Ishikawa (cell line): Measurements from ENCODE around the gene MIR17HG.
A peak's percentile ranks its signal among the peaks of the same experiment; 100 is the strongest.

Source experiments
- CEBPB ChIP-seq: IDR thresholded peaks from 2 replicates; pipeline ENCODE4 v1.6.1; 2012
- CREB1 ChIP-seq: IDR thresholded peaks from 2 replicates; pipeline ENCODE4 v1.6.1; 2012; ENCODE audit warnings: low read depth
- EGR1 ChIP-seq: IDR thresholded peaks from 2 replicates; pipeline ENCODE4 v1.6.1; 2012
- EP300 ChIP-seq: IDR thresholded peaks from 2 replicates; pipeline ENCODE4 v1.6.1; 2012; ENCODE audit warnings: borderline replicate concordance
- FOXM1 ChIP-seq: IDR thresholded peaks from 2 replicates; pipeline ENCODE4 v1.6.1; 2012; ENCODE audit warnings: low read depth, borderline replicate concordance
- MAX ChIP-seq: IDR thresholded peaks from 2 replicates; pipeline ENCODE4 v1.6.1; 2012
- NFIC ChIP-seq: IDR thresholded peaks from 2 replicates; pipeline ENCODE4 v1.6.1; 2012
- RAD21 ChIP-seq: IDR thresholded peaks from 2 replicates; pipeline ENCODE4 v1.6.1; 2012; ENCODE audit warnings: low read depth
- REST ChIP-seq: IDR thresholded peaks from 2 replicates; pipeline ENCODE4 v1.6.1; 2012; ENCODE audit warnings: low read depth, mild to moderate bottlenecking
- TAF1 ChIP-seq: IDR thresholded peaks from 2 replicates; pipeline ENCODE4 v1.6.1; 2012; ENCODE audit warnings: low read depth, mild to moderate bottlenecking
- TCF12 ChIP-seq: IDR thresholded peaks from 2 replicates; pipeline ENCODE4 v1.6.1; 2012; ENCODE audit warnings: low read depth
- TEAD4 ChIP-seq: IDR thresholded peaks from 2 replicates; pipeline ENCODE4 v1.6.1; 2012
- USF1 ChIP-seq: IDR thresholded peaks from 2 replicates; pipeline ENCODE4 v1.6.1; 2012
- YY1 ChIP-seq: IDR thresholded peaks from 2 replicates; pipeline ENCODE4 v1.6.1; 2012; ENCODE audit warnings: low read depth
- ZBTB7A ChIP-seq: IDR thresholded peaks from 2 replicates; pipeline ENCODE4 v1.6.1; 2012; ENCODE audit warnings: low read depth

Gene MIR17HG

DNA sequence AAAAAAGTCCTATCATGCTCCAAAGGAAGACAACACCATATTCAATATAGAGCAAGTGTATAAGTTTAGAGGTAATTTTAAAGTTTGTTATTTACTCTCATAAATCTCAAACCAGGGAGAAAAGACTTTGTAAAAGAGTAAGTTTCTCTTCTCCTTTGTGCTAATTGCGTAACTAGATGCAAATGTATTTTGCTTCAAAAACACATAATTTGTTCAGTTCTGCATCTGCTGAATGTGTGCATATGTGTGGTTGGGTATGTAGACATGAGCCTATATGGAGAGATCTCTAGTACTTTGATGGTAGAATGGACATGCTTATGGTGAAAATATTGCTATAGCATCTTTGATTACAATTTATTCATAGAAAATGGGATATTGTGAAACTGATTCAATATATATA, 17.8 kb upstream of the MIR17HG start:
- no peak for TF ChIP-seq EGR1
- TF ChIP-seq NFIC, result no peak
- no peak for TF ChIP-seq CREB1
- no peak for TF ChIP-seq USF1
- no peak for TF ChIP-seq RAD21
- TF ChIP-seq CEBPB, result no peak
- no peak for TF ChIP-seq TCF12
- no peak for TF ChIP-seq EP300
- TF ChIP-seq TAF1, result no peak
- TF ChIP-seq REST, result no peak

DNA sequence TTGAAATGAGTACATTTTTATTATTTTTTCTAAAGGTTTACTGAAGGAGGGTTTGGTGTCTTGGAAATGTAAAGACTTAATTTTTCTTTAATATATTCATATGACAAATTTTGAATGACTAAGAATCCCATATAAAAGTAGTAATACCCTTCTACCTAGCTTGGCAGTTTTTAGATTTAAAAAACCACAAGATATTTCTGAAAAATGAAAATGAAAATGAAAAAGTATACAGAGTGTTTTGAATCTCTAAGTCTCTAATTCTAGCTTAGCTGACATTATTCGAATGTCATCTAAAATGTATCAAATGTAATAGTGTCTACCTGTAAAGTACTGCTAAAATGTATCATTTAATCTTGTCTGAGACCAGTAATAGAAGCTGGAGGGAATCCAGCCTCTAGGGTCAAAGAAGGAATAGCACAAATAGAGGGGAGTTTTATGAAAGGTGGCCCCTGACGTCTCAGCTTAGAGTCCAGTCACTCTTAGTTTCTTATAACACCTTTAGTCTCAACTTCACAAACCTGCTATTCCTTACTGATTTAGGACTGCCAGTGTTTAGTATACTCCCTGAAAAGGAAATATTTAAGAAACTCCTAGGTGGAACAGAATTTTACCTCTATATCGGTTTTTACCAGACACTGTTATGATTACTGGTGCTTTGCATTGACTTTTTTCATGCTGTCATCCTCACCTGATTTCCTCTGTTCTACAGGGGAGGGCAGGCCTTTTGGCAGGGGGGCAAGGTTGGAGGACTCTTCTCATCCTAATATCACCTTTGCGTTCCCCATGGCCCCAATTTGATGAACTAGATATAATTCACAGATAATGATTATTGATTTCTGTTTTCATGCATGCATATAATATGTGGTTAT, 16.2 kb upstream of the MIR17HG start:
- TF ChIP-seq ZBTB7A (no peak), CREB1 (no peak), FOXM1 (no peak), TCF12 (no peak), EP300 (no peak), NFIC (no peak), CEBPB (no peak)

GRCh38 chr13:91346062-91346461, 1.4 kb upstream of the MIR17HG start:
- no peak for TF ChIP-seq MAX
- no peak for TF ChIP-seq FOXM1
- no peak for TF ChIP-seq REST
- TF ChIP-seq YY1, result no peak
- TF ChIP-seq TAF1, result no peak
- TF ChIP-seq ZBTB7A, result no peak
- TF ChIP-seq EP300, result no peak
- no peak for TF ChIP-seq CREB1
- TF ChIP-seq TCF12, result no peak
- no peak for TF ChIP-seq USF1
- no peak for TF ChIP-seq NFIC
- no peak for TF ChIP-seq TEAD4
- no peak for TF ChIP-seq EGR1
- TF ChIP-seq RAD21, result no peak
- TF ChIP-seq CEBPB, result no peak

GRCh38 chr13:91346850-91347201, 661 bp upstream of the MIR17HG start:
- 0 out of 2 replicates have a peak, but pooled peaks have one; percentile 14 for TF ChIP-seq TCF12
- TF ChIP-seq CEBPB, result no peak
- no peak for TF ChIP-seq TAF1
- TF ChIP-seq RAD21, result no peak
- TF ChIP-seq MAX, result peak; percentile 40; the same call in 1 of the 2 replicates
- TF ChIP-seq TEAD4, result no peak

DNA sequence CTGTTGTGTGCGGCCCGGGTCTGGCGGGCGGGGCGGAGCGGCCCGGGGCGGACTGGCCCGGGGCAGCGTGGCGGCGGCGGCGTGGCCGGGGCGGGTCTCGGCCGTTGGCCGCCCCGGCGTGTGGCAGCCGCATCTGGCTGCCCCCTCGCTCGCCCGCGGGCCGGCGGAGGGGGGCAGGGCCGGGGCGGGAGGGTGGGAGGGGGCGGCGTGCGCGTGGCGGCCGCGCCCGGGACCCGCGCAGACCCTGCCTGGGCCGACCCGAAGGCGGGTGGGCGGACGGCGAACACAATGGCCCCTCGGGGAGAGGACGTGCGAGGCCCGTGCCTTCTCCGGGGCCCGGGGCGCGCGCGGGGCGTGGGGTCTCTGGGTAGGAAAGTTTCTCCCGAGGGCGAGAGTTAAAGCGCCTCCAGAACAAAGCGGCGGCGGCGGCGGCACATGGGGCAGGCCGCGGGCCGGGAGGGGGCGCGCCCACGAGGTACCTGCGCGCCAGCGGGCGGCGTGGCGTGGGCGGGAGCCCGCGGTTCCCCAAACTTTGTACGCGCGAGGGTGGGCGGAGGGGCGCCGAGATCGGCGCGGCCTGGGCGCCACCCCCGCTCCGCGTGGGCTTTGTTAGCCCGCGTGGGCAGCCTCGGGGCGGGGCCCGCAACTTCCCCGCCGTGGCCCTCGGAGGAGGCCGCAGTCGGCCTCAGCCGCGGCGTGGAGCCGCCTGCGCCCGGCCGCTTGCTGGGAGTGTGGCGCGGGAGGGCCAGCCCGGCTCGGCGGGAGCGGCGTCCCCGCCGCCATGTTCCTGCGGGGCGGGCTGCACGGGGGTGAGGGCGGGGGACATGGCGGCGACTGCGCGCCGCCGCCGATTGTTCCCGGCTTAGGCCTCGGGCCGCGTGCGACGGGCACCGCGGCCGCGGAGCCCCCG, 764 bp downstream of the MIR17HG start:
- TF ChIP-seq EGR1 (peak; percentile 80), TCF12 (peak; percentile 8; the same call in 1 of the 2 replicates), REST (no peak), MAX (peak; percentile 62; the same call in 1 of the 2 replicates), TAF1 (peak; percentile 23; the same call in 1 of the 2 replicates), YY1 (peak; percentile 82), EP300 (no peak)
